ENCODE results near the gene FERMT3.

FERMT3 gene

DNA sequence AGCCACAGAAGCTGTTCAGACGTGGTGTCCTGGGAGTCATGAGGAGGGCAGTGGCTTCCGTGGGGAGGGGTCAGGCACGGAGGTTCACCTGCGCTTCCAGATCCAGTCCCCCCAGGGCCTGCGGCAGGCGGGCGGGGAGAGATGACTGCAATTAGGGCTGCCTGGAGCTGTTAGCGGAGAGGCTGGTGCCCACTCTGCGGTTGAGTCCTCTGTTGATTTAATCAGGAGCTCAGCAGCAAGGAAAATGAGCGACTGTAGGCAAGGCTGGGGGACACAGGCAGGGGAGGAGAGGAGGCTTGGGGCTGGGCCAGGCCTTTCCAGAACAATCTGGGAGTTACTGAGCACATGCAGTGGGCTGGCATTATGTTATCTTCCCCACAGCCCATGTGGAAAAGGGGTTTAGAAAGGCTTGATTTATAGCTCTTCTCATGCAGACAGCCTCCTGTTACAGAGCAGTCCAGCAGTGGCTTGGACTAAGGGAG, 57.9 kb downstream of the FERMT3 start:
- Histone ChIP-seq H3K27me3 (no peaks in the 10 kb centered on the region), H3K9me3 (no peaks in the 10 kb centered on the region), H3K4me3 (ENCODE audit: low read depth, low read length) (no peak overlapping the region), H3K4me1 (peaks cover 21% of the 10 kb centered on the region), H3K36me3 (peaks cover 3% of the 10 kb centered on the region)
- peak; percentile 70 for DNase-seq
- TF ChIP-seq, protein P1, sequence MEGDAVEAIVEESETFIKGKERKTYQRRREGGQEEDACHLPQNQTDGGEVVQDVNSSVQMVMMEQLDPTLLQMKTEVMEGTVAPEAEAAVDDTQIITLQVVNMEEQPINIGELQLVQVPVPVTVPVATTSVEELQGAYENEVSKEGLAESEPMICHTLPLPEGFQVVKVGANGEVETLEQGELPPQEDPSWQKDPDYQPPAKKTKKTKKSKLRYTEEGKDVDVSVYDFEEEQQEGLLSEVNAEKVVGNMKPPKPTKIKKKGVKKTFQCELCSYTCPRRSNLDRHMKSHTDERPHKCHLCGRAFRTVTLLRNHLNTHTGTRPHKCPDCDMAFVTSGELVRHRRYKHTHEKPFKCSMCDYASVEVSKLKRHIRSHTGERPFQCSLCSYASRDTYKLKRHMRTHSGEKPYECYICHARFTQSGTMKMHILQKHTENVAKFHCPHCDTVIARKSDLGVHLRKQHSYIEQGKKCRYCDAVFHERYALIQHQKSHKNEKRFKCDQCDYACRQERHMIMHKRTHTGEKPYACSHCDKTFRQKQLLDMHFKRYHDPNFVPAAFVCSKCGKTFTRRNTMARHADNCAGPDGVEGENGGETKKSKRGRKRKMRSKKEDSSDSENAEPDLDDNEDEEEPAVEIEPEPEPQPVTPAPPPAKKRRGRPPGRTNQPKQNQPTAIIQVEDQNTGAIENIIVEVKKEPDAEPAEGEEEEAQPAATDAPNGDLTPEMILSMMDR (IDR thresholded peaks at IDR 0.05; ENCODE audit: low read depth, low read length) = no peak

DNA sequence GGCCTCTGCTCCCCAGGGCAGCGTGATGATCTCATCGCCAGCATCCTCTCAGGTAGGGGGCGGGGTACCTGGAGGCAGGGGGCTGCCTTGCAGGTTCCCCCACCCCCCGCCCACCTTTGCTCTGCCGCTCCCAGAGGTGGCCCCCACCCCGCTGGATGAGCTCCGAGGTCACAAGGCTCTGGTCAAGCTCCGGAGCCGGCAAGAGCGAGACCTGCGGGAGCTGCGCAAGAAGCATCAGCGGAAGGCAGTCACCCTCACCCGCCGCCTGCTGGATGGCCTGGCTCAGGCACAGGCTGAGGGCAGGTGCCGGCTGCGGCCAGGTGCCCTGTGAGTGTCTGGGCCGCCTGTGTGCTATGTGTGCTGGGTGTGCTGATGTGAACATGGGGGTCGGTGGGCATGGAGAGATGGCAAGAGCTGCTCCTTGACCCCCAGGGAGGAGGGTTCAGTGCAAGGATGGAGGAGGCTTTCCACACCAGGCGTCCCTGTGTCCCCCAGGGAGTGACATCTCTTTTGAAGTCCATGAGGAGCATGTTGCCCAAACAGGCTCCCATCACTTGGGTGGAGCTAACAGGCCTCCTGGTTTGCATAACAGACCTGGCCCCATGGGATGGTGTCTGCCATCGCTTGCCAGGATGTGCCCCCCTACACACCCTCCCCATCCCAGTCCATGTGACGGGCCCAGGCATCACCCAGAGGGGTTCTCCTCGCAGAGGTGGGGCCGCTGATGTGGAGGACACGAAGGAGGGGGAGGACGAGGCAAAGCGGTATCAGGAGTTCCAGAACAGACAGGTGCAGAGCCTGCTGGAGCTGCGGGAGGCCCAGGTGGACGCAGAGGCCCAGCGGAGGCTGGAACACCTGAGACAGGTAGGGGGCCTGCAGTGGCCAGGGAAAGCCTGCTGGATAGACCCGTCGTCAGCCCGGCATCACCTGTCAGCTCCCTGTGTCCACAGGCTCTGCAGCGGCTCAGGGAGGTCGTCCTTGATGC, 58.9 kb downstream of the FERMT3 start:
- H3K36me3 ChIP-seq = peaks cover 3% of the 10 kb centered on the region
- TF ChIP-seq, protein P1 (IDR thresholded peaks at IDR 0.05; ENCODE audit: low read depth, low read length) = no peak

DNA sequence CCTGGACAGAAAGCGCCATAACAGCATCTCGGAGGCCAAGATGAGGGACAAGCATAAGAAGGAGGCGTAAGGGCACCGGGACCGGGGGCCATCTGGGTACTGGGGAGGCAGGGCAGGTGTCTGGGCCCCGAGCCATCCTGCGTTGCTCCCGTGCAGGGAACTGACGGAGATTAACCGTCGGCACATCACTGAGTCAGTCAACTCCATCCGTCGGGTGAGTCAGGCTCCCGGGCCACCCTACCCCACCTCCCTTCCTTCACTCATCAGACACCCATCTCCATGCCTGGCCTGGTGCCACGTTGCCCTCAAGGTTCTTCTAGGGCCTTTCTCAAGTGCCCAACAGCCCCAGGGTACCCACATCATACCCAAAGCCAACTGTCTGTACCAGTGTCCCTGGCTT, 59.8 kb downstream of the FERMT3 start:
- TF ChIP-seq, protein P1 (IDR thresholded peaks at IDR 0.05; ENCODE audit: low read depth, low read length) = no peak
- Histone ChIP-seq H3K9me3 (no peaks in the 10 kb centered on the region), H3K4me1 (peaks cover 21% of the 10 kb centered on the region), H3K27me3 (no peaks in the 10 kb centered on the region), H3K4me3 (ENCODE audit: low read depth, low read length) (no peak overlapping the region), H3K36me3 (peaks cover 3% of the 10 kb centered on the region)
- DNase-seq = no peak

More for the DNA sequence above, 58.9 kb downstream of the FERMT3 start:
- no peaks in the 10 kb centered on the region for H3K27me3 ChIP-seq
- DNase-seq = no peak
- H3K4me3 ChIP-seq (ENCODE audit: low read depth, low read length) = no peak overlapping the region
- H3K4me1 ChIP-seq = peaks cover 21% of the 10 kb centered on the region
- no peaks in the 10 kb centered on the region for H3K9me3 ChIP-seq

DNA sequence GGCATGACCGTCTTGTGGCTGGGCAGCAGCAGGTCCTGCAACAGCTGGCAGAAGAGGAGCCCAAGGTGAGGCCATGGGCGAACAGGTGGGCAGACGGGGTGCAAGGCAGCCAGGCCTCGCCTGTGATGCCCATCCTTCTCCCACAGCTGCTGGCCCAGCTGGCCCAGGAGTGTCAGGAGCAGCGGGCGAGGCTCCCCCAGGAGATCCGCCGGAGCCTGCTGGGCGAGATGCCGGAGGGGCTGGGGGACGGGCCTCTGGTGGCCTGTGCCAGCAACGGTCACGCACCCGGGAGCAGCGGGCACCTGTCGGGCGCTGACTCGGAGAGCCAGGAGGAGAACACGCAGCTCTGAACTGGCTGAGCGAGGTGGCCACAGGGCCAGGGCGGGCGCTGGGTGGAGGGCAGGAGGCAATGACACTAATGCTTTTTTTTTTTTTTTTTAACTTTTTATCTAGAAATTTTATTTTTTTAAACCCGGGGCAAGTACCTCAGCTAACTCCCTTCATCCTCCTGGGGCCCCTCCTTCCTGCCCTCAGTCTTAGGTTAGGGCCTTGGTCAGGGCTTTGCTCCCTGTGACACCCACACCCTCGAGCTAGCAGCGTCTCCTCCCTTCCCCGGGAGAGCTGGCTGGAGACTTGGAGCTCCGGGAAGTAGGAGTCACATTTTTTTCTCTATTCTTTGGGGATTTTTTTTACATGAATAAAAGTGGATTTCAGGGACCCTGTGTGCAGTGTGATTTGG, 60.9 kb downstream of the FERMT3 start:
- no peak for DNase-seq
- Histone ChIP-seq H3K9me3 (no peaks in the 10 kb centered on the region), H3K4me3 (ENCODE audit: low read depth, low read length) (no peak overlapping the region), H3K36me3 (peaks cover 3% of the 10 kb centered on the region), H3K4me1 (peaks cover 21% of the 10 kb centered on the region), H3K27me3 (no peaks in the 10 kb centered on the region)
- TF ChIP-seq, protein P1 (IDR thresholded peaks at IDR 0.05; ENCODE audit: low read depth, low read length) = no peak

DNA sequence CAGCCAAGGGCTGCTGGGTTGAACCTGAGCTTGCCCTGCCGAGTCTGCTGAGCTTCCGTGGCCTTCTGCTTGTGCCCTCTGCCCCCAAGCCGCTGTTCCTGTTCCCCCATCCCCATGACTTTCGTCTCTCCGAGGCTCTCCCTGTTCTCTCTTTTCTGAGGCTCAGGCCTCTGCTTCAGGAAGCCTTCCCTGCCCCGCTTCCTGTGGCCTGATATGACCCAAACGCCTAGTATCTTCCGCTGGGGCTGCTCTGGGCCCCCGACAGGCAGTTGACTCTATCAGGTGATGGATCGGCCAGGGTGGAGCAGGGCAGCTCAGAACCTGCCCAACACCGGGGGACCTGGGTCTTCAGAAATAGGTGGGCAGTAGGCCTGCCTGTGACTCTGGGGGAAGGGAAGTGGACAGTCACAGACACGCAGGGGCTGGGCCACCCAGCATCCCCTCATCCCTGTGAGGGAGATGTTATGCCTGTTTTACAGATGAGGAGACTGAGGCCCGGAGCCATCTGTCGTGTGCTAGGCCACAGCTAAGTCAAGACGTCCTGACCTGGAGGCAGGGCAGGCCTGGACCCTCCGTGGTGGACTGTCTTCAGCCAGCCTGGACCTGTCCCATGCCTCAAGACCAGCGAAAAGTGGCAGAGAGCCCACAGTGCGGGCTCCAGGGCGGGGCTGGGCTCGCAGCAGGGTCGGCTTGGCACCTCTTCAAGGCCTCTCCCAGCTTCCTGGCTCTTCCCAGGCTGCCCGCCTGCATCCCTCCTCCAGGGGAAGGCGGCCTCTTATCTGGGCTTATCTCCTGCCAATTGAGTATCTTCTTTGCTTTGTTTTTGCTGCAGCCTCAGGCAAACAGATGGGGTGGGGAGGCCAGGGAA, 61.7 kb downstream of the FERMT3 start:
- TF ChIP-seq, protein P1 (IDR thresholded peaks at IDR 0.05; ENCODE audit: low read depth, low read length) = no peak
- Histone ChIP-seq H3K4me3 (ENCODE audit: low read depth, low read length) (peak overlapping the region; percentile 59), H3K36me3 (peaks cover 3% of the 10 kb centered on the region; the same call in 1 of the 2 replicates), H3K9me3 (no peaks in the 10 kb centered on the region), H3K4me1 (peaks cover 15% of the 10 kb centered on the region), H3K27me3 (no peaks in the 10 kb centered on the region)
- peak; percentile 77 for DNase-seq
